GM23338 (cell line): ENCODE results near the gene UBA5. TPM values are rescaled to one million over a fixed set of nuclear protein-coding genes. Genes with fewer than 3 reads are reported as not detected.

Experiments
- ATAC-seq: fragments of 200-7000 bp; cut with Tn5 transposase; 3 replicates; pipeline ENCODE4 v1.9.1; 2020
- DNase-seq: peaks from one replicate; pipeline ENCODE4 v3.0.0-alpha.2; 2015; ENCODE audit warnings: low spot score
- H2AFZ ChIP-seq: fragments of 200-600 bp; sonication (generic); 2 replicates; pipeline ENCODE4 v1.8.0; 2016; ENCODE audit warnings: antibody characterized with exemption, mild to moderate bottlenecking, moderate library complexity
- H3F3A ChIP-seq: fragments of 200-600 bp; sonication (generic); replicated peaks from 2 replicates; pipeline ENCODE4 v1.8.0; 2017; ENCODE audit warnings: antibody characterized with exemption, mixed run types, low read depth
- H3K27ac ChIP-seq: fragments of 200-600 bp; sonication (generic); 2 replicates; pipeline ENCODE4 v1.6.1; 2016; ENCODE audit warnings: low read depth
- H3K27me3 ChIP-seq: fragments of 200-600 bp; sonication (generic); 2 replicates; pipeline ENCODE4 v1.8.0; 2016; ENCODE audit warnings: mild to moderate bottlenecking, mixed run types, moderate library complexity; ENCODE audit not compliant: insufficient read depth
- H3K36me3 ChIP-seq: fragments of 200-600 bp; sonication (generic); 2 replicates; pipeline ENCODE4 v1.8.0; 2016; ENCODE audit warnings: mild to moderate bottlenecking; ENCODE audit not compliant: insufficient read depth
- H3K4me1 ChIP-seq: fragments of 200-600 bp; sonication (generic); 2 replicates; pipeline ENCODE4 v1.8.0; 2016; ENCODE audit warnings: mild to moderate bottlenecking, moderate library complexity; ENCODE audit not compliant: insufficient read depth
- H3K4me2 ChIP-seq: fragments of 200-600 bp; sonication (generic); 2 replicates; pipeline ENCODE4 v1.7.1; 2017; ENCODE audit warnings: mixed run types
- H3K4me3 ChIP-seq: fragments of 200-600 bp; sonication (generic); 2 replicates; pipeline ENCODE4 v1.6.1; 2016; ENCODE audit warnings: mixed run types
- H3K79me2 ChIP-seq: fragments of 200-600 bp; sonication (generic); replicated peaks from 2 replicates; pipeline ENCODE4 v1.8.0; 2017; ENCODE audit warnings: mild to moderate bottlenecking; ENCODE audit not compliant: insufficient read depth
- H3K9me2 ChIP-seq: fragments of 200-600 bp; sonication (generic); 2 replicates; pipeline ENCODE4 v1.8.0; 2017; ENCODE audit not compliant: insufficient read depth
- H4K20me1 ChIP-seq: fragments of 200-600 bp; sonication (generic); replicated peaks from 2 replicates; pipeline ENCODE4 v1.8.0; 2017; ENCODE audit warnings: mild to moderate bottlenecking; ENCODE audit not compliant: insufficient read depth
- H3K27ac Mint-ChIP-seq: 2 replicates; pipeline ENCODE4 v1.8.0; 2020; ENCODE audit warnings: inconsistent platforms, mild to moderate bottlenecking, moderate library complexity, mixed read lengths
- H3K27me3 Mint-ChIP-seq: 3 replicates; pipeline ENCODE4 v1.8.0; 2022; ENCODE audit warnings: low read depth, mild to moderate bottlenecking, moderate library complexity, mixed read lengths, inconsistent platforms; ENCODE audit not compliant: insufficient read depth, poor library complexity
- H3K36me3 Mint-ChIP-seq: 3 replicates; pipeline ENCODE4 v1.8.0; 2021; ENCODE audit warnings: low read depth, mild to moderate bottlenecking, inconsistent platforms, moderate library complexity, mixed read lengths
- H3K4me1 Mint-ChIP-seq: 3 replicates; pipeline ENCODE4 v1.8.0; 2020; ENCODE audit warnings: mild to moderate bottlenecking, inconsistent platforms, mixed read lengths
- H3K4me3 Mint-ChIP-seq: 3 replicates; pipeline ENCODE4 v1.8.0; 2021; ENCODE audit warnings: moderate library complexity, mild to moderate bottlenecking, inconsistent platforms, mixed read lengths
- H3K9me3 Mint-ChIP-seq: 3 replicates; pipeline ENCODE4 v1.8.0; 2020; ENCODE audit warnings: moderate library complexity, mild to moderate bottlenecking, inconsistent platforms, mixed read lengths
- CREB1 ChIP-seq: fragments of 250-450 bp; sonication (Bioruptor Pico); IDR thresholded peaks from 2 replicates; pipeline ENCODE4 v1.5.0; 2020; ENCODE audit warnings: low read depth, mild to moderate bottlenecking, moderate library complexity
- ETS1 ChIP-seq: IDR thresholded peaks from 2 replicates; pipeline ENCODE4 v1.6.1; 2016; ENCODE audit warnings: antibody characterized with exemption
- EZH2phosphoT487 ChIP-seq: fragments of 200-600 bp; sonication (generic); IDR thresholded peaks from one replicate; pipeline ENCODE4 v1.8.1; 2018; ENCODE audit warnings: antibody characterized with exemption; ENCODE audit not compliant: unreplicated experiment
- POLR2AphosphoS5 ChIP-seq: IDR thresholded peaks from 2 replicates; pipeline ENCODE4 v1.6.1; 2016; ENCODE audit warnings: antibody characterized with exemption, low read depth
- ZNF331 ChIP-seq: fragments of 250-450 bp; sonication (Bioruptor Pico); IDR thresholded peaks from 2 replicates; pipeline ENCODE4 v1.5.0; 2020; ENCODE audit warnings: low read depth, mild to moderate bottlenecking, moderate library complexity
- polyA plus RNA-seq: library from polyadenylated mRNA; unstranded; fragments of >200 nt; fragmentation: Nextera tagmentation; extraction: Ambion mirVana; gene quantifications from 2 replicates; pipeline ENCODE4 v1.2.1, GENCODE V29; 2016
- total RNA-seq: library from RNA; depleted of rRNA; stranded (reverse); fragments of >200 nt; shearing (Covaris generic); gene quantifications from 2 replicates; pipeline ENCODE4 v1.2.3, GENCODE V29; 2014; rRNA removed
- TF ChIP-seq, protein P1 (sequence below): IDR thresholded peaks from one replicate; pipeline ENCODE4 v1.6.1; 2018; ENCODE audit warnings: antibody characterized with exemption; ENCODE audit not compliant: unreplicated experiment
- TF ChIP-seq, protein P2 (sequence below), 2 experiments: fragments of 200-600 bp in 1 of 2; sonication (generic) in 1 of 2; conservative IDR thresholded peaks; 2 replicates each; pipeline versions ENCODE4 v1.5.1 to v1.6.1; 2016 to 2017; ENCODE audit warnings: antibody characterized with exemption in 2 of 2, low read depth in 2 of 2, mild to moderate bottlenecking in 2 of 2, moderate library complexity in 1 of 2

Gene UBA5
- total and polyA plus RNA-seq, 2 experiments from 2014 or later, result 22.8 to 51.5 TPM

DNA sequence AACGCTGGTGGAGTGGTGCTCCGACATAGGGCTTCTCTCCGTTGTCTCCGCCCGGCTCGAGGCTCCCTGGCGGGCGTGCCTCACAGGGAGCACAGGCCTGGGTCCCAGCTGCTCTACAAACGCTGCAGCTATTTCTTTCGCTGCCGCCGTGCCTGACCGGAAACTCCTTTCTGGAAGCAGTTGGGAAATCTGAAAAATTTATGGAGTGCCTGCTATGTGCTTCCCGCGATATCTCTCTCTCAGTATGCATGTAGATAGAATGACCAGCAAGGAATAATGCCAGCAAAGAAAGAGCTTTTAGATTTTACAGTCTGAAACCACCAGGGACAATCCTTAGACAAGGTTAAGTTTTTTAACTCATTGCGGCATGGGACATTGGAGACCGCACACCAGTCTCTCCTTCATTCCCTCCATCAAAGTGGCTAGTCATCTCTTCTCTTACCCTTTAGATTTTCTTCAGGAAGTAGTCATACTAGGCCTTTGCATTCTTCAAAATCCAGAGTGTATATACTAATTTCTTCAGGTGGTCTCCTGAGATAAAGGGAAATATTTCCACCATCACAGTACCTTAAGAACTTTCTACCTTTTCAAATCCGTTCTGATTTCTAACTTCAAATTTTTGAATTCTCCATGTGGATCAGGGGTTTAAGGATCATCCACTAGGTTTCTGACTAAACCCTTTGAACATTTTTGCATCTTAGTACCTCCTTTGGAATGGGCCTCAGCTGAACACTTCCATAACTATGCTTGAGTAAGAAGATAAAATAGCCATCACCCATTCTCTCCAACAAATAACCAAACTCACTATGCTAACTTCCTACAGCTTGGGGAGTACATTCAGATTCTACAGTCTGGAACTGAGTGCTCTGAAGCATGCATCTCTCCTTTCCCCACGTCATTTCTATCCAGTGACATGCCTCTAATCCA is 63.2 kb downstream of the UBA5 start:
- TF ChIP-seq CREB1 (CRISPR knock-in tag) (no peak), ZNF331 (CRISPR knock-in tag) (no peak), EZH2phosphoT487 (no peak), ETS1 (0 out of 2 replicates have a peak, but pooled peaks have one; percentile 25), POLR2AphosphoS5 (no peak; the same call in 1 of the 2 replicates)
- peaks cover 20% of the 10 kb centered on the region for H3K4me1 Mint-ChIP-seq
- peaks cover 4% of the 10 kb centered on the region; the same call in 2 of the 3 replicates for H3K36me3 Mint-ChIP-seq
- no peaks in the 10 kb centered on the region for H3K9me3 Mint-ChIP-seq
- peak overlapping the region; percentile 92 for H3K27ac ChIP-seq
- H3K79me2 ChIP-seq, result peaks cover 16% of the 10 kb centered on the region
- peak overlapping the region; percentile 92 for H3K4me3 Mint-ChIP-seq
- peak overlapping the region; percentile 82 for H3K4me3 ChIP-seq
- DNase-seq, result no peak
- peak overlapping the region; percentile 86 for H2AFZ ChIP-seq
- H3F3A ChIP-seq, result peaks cover 6% of the 10 kb centered on the region; the same call in 1 of the 2 replicates
- H3K27me3 ChIP-seq, result no peaks in the 10 kb centered on the region
- H4K20me1 ChIP-seq, result peaks cover 9% of the 10 kb centered on the region
- peak overlapping the region; percentile 74 for H3K4me2 ChIP-seq
- peaks cover 20% of the 10 kb centered on the region for H3K4me1 ChIP-seq
- H3K27ac Mint-ChIP-seq, result peak overlapping the region; percentile 92
- no peaks in the 10 kb centered on the region for H3K9me2 ChIP-seq
- no peak for ATAC-seq
- no peaks in the 10 kb centered on the region for H3K36me3 ChIP-seq
- H3K27me3 Mint-ChIP-seq, result peaks cover 10% of the 10 kb centered on the region

DNA sequence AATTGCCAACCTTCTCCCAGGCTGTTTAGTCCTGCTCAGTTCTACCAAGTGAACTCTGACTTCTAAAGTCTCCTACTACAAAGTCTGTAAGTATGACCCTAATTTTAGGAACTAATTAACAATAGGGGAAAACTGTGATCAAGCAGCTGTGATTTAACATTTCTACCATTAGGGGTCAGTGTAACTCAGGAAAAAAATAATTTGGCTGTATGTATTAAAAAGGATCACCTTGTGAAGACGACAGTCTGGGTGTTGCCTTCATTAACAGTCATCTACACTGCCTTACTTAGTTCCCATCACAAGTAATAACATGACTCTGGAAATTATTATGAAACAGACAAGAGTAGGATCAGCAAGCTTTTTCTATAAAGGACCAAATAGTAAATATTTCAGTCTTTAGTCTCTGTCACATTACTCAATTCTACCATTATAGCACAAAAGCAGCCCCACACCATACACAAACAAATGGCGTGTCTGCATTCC is 66.3 kb downstream of the UBA5 start:
- Mint-ChIP-seq H3K9me3 (no peaks in the 10 kb centered on the region), H3K27me3 (peaks cover 7% of the 10 kb centered on the region), H3K36me3 (no peaks in the 10 kb centered on the region), H3K4me3 (no peak overlapping the region), H3K27ac (no peak overlapping the region), H3K4me1 (peaks cover 8% of the 10 kb centered on the region; the same call in 2 of the 3 replicates)
- TF ChIP-seq, protein P1, sequence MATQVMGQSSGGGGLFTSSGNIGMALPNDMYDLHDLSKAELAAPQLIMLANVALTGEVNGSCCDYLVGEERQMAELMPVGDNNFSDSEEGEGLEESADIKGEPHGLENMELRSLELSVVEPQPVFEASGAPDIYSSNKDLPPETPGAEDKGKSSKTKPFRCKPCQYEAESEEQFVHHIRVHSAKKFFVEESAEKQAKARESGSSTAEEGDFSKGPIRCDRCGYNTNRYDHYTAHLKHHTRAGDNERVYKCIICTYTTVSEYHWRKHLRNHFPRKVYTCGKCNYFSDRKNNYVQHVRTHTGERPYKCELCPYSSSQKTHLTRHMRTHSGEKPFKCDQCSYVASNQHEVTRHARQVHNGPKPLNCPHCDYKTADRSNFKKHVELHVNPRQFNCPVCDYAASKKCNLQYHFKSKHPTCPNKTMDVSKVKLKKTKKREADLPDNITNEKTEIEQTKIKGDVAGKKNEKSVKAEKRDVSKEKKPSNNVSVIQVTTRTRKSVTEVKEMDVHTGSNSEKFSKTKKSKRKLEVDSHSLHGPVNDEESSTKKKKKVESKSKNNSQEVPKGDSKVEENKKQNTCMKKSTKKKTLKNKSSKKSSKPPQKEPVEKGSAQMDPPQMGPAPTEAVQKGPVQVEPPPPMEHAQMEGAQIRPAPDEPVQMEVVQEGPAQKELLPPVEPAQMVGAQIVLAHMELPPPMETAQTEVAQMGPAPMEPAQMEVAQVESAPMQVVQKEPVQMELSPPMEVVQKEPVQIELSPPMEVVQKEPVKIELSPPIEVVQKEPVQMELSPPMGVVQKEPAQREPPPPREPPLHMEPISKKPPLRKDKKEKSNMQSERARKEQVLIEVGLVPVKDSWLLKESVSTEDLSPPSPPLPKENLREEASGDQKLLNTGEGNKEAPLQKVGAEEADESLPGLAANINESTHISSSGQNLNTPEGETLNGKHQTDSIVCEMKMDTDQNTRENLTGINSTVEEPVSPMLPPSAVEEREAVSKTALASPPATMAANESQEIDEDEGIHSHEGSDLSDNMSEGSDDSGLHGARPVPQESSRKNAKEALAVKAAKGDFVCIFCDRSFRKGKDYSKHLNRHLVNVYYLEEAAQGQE, result no peak
- TF ChIP-seq, protein P2, sequence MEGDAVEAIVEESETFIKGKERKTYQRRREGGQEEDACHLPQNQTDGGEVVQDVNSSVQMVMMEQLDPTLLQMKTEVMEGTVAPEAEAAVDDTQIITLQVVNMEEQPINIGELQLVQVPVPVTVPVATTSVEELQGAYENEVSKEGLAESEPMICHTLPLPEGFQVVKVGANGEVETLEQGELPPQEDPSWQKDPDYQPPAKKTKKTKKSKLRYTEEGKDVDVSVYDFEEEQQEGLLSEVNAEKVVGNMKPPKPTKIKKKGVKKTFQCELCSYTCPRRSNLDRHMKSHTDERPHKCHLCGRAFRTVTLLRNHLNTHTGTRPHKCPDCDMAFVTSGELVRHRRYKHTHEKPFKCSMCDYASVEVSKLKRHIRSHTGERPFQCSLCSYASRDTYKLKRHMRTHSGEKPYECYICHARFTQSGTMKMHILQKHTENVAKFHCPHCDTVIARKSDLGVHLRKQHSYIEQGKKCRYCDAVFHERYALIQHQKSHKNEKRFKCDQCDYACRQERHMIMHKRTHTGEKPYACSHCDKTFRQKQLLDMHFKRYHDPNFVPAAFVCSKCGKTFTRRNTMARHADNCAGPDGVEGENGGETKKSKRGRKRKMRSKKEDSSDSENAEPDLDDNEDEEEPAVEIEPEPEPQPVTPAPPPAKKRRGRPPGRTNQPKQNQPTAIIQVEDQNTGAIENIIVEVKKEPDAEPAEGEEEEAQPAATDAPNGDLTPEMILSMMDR (conservative IDR thresholded peaks at IDR 0.05; ENCODE audit: low read depth in 2 of 2), result peak; percentile 65 to 86
- H3K36me3 ChIP-seq, result no peaks in the 10 kb centered on the region
- no peak overlapping the region for H3K4me3 ChIP-seq
- H3K4me2 ChIP-seq, result no peak overlapping the region
- no peak for ATAC-seq
- no peaks in the 10 kb centered on the region for H3K27me3 ChIP-seq
- no peaks in the 10 kb centered on the region for H3K9me2 ChIP-seq
- DNase-seq, result peak; percentile 59
- peaks cover 7% of the 10 kb centered on the region for H3K4me1 ChIP-seq
- H4K20me1 ChIP-seq, result no peaks in the 10 kb centered on the region
- no peak overlapping the region; the same call in 1 of the 2 replicates for H2AFZ ChIP-seq
- no peak overlapping the region for H3K27ac ChIP-seq
- peaks cover 4% of the 10 kb centered on the region; the same call in 1 of the 2 replicates for H3F3A ChIP-seq
- H3K79me2 ChIP-seq, result peaks cover under 1% of the 10 kb centered on the region; the same call in 1 of the 2 replicates

Other genes with a start within 250 kb of the UBA5 start
- gene DNAJC13, start 242.8 kb upstream of the UBA5 start, total RNA-seq, result 32.9 and 33.6 TPM in 2 replicates
- gene DNAJC13, start 242.8 kb upstream of the UBA5 start, polyA plus RNA-seq, result 8.3 and 9.4 TPM in 2 replicates
- gene ACKR4, start 63.1 kb upstream of the UBA5 start, total RNA-seq, result not detected in 2 replicates
- gene ACKR4, start 63.1 kb upstream of the UBA5 start, polyA plus RNA-seq, result 0.26 TPM in 1 of 2 replicates, not detected in the other
- 10.8 and 17.1 TPM in 2 replicates for gene ACAD11, start 520 bp upstream of the UBA5 start, total RNA-seq
- 8.8 and 11.4 TPM in 2 replicates for gene ACAD11, start 520 bp upstream of the UBA5 start, polyA plus RNA-seq
- 12.0 and 20.6 TPM in 2 replicates for gene NPHP3, start 62.1 kb downstream of the UBA5 start, total RNA-seq
- 5.1 and 8.4 TPM in 2 replicates for gene NPHP3, start 62.1 kb downstream of the UBA5 start, polyA plus RNA-seq